LoVo (cell line): ENCODE data around the gene MAPK8IP2.

ENCODE experiments used
- DNase-seq: peaks from one replicate; pipeline ENCODE4 v3.0.0-alpha.2; 2016; ENCODE audit warnings: low spot score

Gene MAPK8IP2

DNA sequence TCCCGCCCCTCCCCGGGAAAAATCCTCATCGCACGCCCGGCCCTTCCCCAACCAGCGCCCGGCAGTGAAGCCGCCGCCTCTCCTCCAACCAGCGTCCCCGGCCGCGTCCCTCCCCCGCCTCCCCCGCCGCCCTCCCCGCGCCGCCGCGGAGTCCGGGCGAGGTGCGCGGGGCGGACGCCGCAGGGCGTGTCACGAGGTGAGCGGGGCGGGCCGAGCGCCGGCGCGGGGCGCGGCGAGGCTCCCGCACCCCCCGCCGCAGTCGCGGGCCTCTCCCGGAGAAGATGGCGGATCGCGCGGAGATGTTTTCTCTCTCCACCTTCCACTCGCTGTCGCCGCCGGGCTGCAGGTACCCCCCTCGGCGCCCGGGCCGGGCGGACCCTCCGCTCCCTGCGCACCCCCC, at the start of gene MAPK8IP2:
TSS of gene MAPK8IP2 (plus strand) at position 256 of the 400 bp plus-strand sequence. CDS start at position 282, 26 bp downstream.
- DNase-seq = peak; percentile 36

DNA sequence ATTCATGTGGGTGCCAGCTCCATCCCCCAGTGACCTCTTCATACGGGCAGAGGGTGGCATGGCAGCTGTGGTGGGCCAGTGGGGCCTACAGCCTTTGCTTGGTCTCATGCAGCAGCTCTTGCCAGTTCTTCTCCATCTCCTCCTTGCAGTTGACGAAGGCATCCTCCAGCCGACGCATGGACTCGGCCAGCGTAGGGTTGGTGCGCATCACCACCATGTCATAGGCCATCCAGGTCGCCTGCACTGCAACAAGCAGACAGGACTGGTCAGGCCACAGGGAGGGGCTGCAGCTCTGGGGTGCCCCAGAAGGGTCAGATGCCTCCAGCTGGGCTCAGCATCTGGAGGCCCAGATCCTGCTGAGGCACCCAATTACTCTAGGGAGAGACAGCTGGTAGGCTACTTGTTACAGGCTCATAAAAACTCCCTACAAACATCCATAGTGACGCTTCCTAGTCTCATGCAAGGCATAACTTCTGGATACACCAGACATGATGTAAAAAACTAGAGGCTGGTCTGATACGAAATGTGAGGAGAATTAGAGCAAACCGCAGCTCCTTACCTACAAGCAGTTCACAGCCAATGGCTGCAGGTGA, 49.3 kb upstream of the MAPK8IP2 start:
- DNase-seq = no peak

DNA sequence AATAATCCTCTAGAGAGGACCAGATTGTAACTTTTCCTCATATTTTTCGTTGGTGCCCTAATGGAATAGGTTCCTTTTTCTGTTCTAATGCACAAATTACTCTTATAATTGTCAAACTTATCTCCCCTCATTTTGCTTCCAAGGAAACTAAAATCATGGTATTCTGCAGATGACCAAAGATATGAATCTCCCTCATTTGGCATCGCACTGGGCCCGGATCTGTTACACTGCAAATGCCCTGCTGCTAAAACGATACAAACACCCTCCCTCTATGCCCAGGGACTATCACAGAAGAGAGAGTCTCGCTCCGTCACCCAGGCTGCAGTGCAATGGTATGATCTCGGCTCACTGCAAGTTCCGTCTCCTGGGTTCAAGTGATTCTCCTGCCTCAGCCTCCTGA, 47.3 kb upstream of the MAPK8IP2 start:
- no peak for DNase-seq

DNA sequence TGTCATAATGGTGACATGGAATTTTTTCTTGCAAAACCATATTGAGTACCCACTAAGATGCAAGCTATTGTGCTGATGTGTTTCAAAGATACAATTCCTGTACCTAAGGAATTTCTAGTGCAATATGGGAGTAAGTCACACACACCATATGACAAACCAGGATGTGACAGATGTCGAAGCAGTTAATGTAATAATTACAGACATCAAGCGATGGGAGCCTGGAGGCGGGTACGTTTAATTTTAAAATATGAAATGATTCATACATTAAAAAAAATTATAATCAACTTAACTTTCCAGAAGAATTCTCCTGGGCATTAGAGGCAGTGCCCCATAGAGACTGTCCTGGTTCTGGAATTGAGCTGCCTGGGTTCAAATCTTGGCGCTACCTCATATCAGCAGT, 43.9 kb upstream of the MAPK8IP2 start:
- no peak for DNase-seq

DNA sequence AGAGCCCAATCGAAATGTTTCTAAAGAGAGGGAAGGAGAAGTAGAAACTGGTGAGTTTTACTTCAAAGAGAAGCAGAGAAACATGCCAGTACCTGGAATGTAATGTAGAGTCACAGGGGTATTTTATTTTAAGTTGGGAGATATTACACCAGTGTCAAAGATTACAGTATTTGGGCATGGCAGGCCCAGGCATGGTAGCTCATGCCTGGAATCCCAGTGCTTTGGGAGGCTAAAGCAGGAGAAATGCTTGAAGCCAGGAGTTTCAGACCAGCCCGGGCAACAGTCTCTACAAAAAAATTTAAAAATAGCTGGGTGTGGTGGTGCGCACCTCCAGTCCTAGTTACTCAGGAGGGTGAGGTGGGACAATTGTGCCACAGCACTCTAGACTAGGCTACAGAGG, 40.6 kb upstream of the MAPK8IP2 start:
- no peak for DNase-seq

DNA sequence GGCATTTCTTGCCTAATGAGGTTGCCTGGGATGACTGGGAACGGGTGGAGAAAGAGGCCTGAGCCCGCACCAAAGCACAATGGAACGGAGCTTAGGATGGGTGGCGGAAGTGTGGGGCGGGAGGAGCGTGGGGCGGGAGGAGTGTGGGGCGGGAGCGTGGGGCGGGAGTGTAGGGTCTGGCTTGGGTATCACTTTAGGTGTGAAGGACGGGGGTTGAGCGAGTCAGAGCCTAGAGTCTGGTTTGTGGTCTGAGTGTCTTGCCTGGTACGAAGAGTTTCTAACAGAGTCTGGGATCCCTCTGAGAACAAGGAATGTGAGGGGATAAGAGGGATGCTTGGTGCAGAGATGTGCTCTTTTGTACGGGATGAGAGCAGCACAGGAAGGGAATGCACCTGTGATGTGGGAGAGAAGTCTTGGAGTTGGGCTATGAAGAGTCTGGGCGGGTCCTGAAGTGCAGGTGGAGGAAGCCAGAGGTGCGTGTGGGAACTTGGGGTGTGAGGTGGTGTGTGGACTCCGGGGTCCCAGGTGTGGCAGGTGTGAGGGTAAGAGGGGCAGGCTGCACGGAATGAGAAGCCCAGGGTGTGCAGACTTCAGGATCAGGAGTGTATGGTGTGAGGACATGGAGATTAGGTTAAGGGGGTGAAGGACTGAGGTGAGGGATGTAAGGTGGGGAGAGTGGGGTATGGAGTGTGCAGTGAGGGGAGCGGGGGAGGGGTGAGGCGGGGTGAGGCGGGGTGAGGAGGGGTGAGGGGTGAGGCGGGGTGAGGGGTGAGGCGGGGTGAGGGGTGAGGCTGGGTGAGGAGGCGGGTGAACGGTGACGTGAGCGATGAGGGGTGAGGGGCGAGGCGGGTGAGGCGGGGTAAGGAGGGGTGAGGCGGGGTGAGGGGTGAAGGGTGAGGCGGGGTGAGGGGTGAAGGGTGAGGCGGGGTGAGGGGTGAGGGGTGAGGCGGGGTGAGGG, 38.9 kb upstream of the MAPK8IP2 start:
- DNase-seq = no peak

DNA sequence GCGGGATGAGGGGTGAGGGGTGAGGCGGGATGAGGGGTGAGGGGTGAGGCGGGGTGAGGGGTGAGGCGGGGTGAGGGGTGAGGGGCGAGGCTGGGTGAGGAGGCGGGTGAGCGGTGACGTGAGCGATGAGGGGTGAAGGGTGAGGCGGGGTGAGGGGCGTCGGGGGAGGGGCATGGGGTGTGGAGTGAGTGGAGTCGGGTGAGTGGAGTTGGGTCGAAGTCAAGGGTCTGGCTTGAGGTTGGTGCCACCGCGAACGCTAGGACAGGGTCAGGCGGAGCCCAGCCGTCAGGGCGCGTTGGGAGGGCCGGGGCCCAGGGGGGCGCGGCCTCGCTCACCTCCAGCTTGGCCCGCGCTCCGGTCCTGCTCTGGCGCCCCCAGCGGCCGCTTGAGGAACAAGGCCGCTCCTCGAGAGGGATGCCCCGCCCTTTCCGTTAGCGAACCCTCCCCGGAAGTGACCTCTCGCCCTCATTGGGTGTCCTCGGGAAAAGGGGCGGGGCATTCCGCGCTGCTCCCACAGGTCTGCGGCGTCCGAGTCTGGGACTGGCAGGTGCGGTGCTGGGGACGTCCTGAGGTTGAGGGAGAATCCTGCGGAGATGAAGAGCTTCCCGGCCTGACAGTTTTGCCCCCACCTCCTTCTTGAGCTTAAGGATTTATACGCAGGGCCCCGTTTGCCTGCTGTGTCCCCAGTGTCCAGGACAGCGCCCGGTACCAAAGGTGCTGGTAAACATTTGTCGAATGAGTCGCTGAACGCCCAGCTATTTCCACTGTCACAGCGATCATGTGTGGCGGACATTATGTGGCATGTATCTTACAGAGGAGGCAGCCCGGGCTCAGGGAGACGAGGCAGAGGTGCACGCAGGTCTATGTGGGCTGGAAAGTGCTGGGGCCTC, 37.8 kb upstream of the MAPK8IP2 start, which contains the start of gene SYCE3:
TSS of gene SYCE3 (minus strand) at position 397 of the 890 bp plus-strand sequence. CDS start 6,514 bp downstream, outside the sequence.
- peak; percentile 98 for DNase-seq

DNA sequence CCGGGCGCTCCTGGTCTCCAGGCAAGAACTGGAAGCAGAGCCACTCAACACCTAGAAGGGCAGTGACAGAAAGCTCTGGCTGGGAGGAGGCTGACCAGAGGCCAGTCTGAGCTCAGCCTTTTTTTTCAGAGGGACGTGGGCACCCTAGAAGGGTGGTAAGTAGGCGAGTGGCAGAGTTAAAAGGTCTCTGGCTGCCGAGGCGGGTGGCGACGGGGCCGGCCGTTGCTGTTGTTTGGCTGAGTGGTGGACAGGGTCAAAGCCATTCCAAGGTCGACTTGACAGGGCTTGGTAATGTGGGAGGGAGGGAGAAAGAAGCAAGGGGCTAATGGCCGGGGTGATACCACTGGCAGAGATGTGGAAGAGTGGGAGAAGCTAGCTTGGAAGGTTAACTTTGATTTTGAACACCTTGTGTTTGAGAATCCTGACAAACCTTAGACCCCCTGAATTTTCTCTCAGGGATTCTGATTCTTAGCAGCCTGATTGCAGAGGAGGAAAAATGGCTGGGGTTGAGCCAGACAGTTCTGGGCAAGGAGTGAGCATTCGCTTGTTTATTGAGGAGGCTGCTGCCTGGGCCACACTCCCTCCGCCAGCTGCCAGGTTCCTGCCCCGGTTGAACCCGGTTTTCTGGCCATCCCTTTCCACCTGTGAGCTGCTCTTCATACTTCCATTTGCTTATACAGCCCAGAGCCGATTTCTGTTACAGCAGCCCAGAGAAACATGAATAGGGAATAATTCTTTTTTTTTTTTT, 37.0 kb upstream of the MAPK8IP2 start:
- no peak for DNase-seq

DNA sequence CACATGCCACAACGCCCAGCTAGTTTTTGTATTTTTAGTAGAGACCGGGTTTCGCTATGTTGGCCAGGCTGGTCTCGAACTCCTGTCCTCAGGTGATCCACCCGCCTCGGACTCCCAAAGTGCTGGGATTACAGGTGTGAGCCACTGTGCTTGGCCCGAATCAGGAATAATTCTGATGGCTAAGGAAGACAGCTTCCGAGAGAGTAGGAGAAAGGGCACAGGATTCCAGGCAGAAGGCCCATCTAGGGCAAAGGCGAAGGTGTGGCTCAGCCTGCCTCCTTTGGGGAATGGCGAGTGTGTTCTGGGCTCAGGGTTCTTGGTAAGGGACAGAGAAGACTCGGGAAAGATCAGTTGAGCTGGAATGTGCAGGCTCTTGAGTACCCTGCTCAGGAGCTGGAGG, 36.3 kb upstream of the MAPK8IP2 start:
- peak; percentile 64 for DNase-seq

DNA sequence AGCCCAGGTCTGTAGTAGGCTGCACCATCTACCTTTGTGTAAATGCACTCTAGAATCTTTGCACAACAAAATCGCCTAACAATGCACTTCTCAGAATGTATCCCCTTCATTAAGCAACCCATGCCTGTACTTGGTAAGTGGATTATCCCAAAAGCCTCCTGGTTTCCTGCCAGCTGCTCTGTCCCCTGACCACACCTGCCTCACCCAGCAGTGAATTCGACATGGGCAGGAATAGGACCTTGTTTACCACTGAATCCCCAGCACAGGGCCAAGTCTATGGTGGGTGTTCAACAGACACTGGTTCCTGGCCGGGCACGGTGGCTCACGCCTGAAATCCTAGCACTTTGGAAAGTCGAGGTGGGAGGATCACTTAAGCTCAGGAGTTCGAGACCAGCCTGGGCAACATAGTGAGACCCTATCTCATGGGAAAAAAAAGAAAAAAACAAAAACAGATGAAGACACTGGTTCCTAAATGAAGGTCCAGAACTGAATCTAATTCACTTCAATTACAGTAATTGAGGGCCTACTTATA, 32.8 kb upstream of the MAPK8IP2 start:
- DNase-seq = no peak

DNA sequence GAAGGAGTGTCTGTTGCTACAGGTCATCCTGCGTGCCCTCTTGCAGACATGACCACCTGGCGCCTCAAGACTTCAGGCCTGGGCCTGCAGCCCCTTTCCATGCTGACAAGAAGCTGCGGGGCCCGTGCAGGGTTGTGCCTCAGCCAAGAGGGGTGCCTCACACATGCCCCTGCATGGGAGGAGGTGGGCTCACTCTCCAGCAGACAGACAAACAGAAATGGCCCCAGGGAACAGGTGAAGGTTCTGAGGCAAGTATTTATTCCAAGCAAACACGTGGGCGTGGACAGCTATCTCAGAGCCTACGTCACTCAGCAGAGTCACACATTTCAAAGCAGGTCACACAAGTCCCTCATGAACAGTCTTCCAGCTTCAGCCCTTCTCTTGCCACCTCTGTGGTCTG, 32.0 kb upstream of the MAPK8IP2 start:
- no peak for DNase-seq

DNA sequence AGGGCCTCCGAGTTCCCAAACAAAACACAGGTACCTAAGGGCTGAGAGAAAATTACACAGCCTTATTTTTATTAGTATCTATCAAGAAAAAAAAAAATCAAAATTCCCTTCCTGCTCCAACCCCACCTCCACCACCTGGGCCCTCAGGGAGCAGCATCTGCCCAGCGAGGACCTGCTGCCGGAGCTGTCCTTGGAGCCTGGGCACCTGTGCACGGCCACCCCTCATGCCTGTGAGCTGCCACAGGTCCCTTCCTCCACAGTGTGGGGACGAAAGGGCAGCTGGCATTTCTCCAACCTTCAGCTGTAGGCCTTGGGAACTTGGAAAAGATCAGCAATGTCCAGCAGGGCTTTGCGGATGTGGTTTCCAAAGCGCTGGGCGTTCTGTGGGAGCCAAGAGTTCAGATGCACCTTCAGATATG, 31.5 kb upstream of the MAPK8IP2 start:
- DNase-seq = no peak

DNA sequence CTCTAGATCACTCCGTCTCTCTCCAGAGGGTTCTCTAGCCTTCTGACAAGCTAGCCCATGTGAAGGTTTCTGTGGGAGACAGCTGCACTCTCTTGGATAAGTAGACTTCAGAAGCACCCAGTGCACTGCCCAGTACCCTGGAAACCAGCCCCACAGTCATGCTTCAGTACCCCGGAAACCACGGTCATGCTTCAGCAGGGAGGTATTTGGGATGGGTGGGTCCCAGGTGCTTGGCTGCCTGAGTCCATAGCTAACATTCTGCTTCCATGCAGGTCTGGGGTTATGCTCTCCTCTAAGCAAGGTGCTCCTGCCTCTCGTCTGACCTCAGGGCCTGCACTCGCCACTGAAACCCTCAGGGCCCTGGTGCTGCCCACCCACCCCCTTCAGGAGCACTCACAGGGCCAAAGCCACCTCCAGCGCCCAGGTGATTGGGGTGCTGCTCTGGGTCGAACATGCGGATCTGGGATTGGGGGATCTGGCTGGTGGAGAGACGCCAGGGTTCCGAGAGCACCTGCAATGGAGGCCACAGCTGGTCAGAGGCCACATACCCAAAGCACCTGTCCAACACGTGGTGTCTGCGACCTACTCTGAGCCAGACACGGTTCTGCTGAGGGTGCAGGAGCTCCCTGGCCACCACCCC, 30.6 kb upstream of the MAPK8IP2 start:
- no peak for DNase-seq

DNA sequence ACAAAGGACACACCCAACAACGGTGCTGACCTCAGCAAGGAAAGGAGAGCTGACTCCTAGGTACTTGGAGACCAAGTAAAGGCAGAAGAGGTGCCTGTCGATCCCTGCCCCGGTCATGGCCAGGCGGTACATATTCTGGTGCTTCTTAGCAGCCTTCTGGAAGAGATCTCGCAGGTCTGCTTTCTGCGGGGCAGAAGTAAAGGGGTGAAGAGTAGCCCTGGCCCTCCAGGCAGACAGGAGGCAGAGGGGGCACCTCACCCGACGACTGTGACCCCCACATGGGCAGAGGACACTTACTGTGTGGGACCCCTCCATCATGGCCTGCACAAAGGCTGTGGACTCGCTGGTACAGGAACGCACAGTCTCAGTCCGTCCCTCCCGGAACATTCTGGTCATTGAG, 29.7 kb upstream of the MAPK8IP2 start:
- DNase-seq = no peak

DNA sequence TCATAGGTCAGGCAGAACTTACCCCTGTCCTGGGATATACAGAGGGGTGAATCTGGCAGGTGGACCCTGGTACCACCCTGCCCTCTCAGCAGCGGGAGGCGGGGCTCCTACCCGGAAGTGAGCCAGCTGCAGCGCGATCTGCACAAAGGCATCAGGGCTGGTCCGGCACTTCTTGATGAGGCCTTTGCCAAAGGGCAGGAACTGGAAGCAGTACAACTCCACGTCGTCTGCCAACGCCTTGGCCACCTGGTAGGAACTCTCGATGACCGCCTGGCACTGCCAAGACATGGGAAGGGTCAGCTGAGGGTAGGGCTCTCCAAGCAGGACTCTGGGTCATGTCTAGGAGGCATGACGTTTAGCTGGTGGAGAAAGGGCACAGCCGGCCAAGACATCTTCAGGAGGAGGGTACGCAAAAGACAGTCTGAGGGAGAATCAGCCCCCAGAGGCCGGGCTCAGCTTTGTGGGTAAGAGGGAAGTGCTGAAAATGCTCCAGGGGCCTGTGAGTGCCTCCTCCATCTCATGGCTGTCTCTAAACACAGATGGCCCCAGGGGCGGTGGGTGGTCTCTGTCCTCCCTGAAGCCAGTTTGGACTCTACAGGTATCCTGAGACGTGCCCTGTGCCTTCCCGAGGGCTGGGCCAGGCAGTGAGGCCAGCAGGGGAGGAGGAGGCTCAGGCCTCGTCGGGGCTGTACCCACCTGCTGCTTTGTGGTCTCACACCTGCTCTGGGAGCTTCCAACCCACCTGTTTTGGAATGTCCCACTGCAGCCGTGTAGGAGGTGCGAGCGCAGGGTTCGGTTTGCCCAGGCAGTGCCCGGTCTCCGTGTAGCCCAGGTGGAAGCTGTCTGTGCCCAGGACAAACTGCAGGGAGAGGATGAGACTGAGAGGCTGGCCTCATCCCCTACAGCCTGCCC, 29.1 kb upstream of the MAPK8IP2 start:
- no peak for DNase-seq

DNA sequence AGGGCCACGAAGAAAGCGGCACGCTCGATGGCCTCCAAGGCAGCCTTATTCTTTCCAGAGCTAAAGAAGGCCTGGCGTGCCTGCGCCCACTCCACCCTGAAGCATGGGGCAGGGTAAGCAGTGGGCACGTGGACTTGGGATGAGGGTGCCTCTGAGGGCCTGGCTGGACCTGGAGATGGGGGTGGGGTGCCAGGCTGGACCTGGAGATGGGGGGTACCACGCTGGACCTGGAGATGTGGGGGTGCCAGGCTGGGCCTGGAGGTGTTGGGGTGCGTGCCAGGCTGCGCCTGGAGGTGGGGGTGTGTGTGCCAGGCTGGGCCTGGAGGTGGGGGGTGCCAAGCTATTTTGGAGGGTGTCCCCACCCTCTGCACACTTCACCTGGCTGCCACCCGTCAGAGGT, 27.6 kb upstream of the MAPK8IP2 start:
- no peak for DNase-seq

DNA sequence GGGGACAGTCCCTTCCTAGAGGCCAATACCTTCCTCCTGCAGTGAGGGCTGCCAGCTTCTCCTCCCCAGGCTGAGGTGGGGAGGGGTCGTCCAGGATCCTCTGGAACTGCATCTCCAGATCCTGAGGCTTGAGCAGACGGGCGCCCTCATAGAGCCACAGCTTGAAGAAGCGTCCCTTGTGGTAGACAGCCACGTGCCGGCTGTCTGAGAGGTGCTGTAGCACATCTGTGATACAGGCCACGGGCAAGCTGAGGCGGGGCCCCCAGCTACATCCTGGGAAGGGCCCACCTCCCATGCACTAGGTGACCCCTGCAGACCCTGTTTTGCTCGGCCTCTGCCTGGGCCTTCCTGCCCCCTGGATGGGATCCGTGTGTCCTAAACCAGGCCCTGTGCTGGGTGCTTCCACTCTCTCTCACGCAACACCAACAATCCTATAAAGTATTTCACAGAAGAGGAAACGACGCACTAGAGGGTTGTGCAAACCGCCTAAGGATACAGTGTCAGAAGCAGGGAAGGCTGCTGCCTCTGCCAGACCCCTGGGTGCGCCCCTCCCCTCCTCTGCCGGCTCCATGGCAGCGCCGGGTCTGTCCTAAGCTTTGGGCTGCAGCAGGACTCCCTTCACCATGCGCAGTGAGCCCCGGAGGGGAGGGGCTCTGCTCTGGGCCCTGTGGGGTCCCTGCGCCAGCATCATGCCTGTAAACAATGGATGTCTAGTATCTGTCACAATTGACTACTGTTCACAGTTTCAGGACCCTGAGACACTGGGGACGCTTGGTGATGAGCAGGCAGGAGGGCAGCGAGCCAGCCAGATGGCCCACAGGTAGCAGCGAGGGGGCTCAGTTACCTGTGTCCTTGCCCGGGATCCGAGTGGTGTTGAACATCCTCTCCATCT, 26.9 kb upstream of the MAPK8IP2 start:
- DNase-seq = no peak

DNA sequence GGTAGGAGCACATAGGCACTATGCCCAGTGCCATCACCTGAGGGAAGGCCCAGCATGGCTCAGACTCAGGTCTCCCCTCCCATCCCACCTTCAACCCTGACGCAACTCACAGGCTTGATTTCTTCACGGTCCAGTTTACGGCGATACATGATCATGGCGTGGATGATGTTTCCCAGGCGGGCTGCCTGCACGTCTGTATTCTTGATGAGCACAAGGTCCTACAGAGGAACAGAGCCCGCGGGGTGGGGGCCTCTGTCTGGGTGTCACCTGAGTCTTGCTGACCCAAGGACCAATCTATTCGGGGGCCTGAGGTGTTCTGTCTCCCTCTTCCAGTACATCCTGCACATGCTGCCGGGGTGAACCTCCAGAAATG, 26.2 kb upstream of the MAPK8IP2 start:
- no peak for DNase-seq
